ENCODE results near the gene FBXO21.
"Not testable (repeated sequence)": the region's sequence is repeated elsewhere in the genome, so short reads cannot be mapped to it uniquely, and the experiment has no call there.

FBXO21 gene

DNA sequence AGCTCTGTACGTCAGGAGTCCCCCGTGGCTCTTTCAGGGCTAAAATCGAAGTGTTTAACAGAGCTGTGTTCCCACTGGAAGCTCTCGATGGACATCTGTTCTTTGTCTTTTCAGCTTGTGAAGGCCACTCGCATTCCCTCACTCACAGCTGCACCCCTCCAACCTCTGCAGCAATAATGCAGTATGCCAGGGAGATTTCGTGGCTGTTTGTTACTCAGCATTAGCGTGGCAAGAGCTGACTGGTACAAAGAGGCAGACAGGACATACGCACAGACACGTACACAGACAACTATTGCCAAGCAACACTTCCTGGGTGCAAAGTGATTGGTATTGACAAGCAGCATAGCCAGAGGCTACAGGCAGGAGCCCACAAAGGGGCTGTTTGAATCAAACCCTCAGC is 11.8 kb upstream of the FBXO21 start:
- DNase-seq (ENCODE audit: low read depth): no peak

DNA sequence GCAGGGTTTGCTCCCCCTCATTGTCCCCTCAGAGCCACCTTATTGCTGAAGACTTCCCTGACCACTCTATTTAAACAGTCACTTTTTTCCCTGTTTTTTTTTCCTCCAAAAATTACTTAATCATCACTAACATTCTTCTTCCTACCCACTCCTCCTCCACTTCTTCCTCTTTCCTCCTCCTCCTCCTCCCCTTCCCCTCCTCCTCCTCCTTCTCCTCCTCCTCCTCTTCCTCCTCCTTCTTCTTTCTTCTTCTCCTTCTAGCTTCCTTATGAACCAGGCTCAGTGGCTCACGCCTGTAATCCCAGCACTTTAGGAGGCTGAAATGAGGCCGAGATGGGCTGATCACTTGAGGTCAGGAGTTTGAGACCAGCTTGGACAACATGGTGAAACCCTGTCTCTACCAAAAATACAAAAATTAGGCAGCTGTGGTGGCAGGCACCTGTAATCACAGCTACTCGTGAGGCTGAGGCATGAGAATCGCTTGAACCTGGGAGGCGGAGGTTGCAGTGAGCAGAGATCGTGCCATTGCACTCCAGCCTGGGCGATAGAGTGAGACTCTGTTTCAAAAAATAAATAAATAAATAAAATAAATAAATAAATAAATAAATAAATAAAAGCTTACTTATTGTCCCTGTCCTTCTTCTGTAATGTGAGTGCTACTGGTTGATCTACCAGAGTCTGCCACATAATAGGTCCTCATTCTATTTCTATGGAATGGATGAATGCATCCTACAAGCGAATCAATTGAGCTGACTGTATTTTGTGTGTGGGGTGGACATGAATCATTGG is 9.9 kb upstream of the FBXO21 start:
- DNase-seq (ENCODE audit: low read depth): not testable (repeated sequence)

DNA sequence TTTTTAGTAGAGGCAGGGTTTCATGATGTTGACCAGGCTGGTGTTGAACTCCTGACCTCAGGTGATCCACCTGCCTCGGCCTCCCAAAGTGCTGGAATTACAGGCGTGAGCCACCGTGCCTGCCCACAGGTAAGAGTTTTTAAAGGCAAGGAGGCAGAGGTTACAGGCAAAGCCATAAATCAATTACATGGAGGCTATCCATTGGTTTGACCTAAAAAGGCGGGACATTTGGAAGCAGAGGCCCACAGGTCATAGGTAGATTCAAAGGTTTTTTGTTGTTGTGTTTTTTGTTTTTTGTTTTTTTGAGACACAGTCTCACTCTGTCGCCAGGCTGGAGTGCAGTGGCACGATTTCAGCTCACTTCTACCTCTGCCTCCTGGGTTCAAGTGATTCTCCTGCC is 6.1 kb upstream of the FBXO21 start:
- DNase-seq (ENCODE audit: low read depth): not testable (repeated sequence)

DNA sequence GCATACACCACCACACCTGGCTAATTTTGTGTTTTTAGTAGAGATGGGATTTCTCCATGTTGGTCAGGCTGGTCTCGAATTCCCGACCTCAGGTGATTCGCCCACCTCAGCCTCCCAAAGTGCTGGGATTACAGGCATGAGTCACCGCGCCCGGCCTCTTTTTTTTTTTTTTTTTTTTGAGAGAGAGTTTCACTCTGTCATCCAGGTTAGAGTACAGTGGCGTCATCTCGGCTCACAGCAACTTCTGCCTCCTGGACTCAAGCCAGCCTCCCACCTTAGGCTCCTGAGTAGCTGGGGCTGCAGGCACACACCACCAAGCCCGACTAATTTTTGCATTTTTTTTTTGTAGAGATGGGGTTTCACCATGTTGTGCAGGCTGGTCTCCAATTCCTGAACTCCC is 4.8 kb upstream of the FBXO21 start:
- DNase-seq (ENCODE audit: low read depth): not testable (repeated sequence)

DNA sequence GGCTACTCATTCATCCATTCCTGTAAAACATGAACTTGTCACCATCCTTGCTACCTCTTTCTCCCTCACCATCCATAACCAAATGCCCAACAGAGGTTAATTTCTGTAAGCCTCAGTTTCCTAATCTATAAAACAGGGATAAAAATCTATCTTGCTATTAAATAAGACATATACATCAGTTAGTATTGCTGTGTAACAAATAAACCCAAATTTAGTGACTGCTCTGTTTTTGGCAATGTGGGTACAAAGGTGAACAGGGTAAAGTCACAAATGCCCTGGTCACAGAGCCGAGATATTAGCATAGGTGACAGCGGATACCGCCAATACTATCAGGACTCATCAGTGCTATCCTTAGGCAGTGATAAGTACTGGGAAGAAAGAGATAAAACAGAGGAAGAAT is 3.6 kb upstream of the FBXO21 start:
- no peak for DNase-seq (ENCODE audit: low read depth)

DNA sequence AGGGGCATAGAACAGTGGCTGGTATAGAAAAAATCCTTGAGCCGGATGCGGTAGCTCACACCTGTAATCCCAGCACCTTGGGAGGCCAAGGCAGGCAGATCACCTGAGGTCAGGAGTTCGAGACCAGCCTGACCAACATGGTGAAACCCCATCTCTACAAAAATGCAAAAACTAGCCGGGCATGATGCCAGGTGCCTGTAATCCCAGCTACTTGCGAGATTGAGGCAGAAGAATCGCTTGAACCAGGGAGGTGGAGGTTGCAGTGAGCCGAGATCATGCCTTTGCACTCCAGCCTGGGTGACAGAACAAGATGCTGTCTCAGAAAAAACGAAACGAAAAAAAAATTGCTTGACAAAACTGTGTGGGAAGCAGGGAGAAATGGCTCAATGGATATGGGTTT is 2.3 kb upstream of the FBXO21 start:
- DNase-seq (ENCODE audit: low read depth): not testable (repeated sequence)

DNA sequence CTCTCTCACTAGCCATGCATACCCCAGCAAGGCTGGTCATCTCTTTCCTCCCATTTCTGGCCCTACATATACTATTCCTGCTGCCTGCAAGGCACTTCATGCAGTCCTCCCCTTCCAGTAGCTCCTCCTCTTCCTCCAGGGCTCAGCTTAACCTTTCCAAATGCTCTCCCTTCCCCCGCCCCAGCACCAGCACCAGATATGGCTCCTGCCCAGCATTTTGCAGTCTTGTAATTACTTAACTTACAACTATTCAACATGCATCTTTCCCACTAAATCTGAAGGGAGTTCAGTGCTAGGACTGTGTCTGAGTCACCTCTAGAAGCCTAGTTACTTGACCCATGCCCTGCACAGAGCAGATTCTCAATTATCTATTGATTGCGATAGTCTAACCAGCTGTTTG is 1.8 kb upstream of the FBXO21 start:
- no peak for DNase-seq (ENCODE audit: low read depth)

DNA sequence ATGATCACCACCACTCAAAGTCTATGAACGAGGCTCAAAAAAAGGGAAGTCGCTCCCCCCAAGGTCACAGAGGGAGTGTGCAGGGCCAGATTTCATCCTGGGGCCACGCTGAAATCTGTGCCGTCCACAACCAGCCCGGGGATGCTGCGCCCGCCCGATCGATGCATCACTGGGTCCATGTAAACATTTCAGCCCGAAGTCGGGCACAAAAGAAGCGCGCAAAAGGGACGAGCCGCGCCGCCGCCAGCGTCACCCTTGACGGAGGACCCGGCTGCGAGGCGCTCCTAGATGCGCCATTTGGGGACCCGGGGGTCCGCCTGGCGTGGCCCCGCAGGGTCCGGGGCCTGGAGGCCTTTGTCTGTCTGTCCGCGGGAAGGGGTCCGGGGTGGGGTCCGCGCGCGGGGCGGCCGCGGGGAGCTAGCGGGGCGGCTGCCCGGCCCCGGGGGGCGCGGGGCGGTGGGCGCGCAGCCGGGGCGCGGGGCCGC is 503 bp downstream of the FBXO21 start:
- no peak for DNase-seq (ENCODE audit: low read depth)

DNA sequence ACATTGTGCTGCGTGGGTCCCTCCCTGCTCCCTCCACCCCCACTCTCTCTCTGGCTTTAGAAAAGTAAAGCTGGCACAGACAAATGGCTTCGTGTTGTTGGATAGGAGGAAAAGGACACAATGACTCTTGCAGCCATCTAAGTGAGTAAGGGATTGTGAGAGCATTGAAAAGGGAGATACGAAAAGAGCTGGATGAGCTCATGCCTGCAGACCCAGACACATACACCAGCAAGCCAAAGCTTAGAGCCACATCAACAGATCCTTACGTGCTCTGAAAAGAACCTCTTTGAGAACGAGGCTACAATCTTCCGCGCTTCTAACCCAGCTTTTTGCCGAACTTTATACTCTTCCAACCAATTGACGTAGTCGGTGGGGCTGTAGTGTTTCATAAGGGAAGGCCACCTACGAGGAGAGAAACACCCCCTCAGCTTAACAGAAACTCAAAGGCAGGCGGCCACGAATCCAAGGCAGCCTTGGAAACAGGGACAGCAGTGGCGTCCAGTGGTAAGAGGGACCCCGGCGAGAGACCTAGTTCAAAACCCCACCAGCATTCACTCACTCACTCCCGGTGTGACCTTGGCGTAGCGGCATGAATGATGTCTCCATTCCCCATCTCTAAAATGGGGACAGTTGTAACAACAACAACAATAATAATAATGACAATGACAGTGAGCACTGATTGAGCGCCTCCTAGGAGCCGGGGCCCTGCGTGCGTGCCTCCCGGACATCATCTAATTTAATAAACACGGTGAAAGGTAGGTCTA is 1.1 kb downstream of the FBXO21 start:
- DNase-seq (ENCODE audit: low read depth): no peak

DNA sequence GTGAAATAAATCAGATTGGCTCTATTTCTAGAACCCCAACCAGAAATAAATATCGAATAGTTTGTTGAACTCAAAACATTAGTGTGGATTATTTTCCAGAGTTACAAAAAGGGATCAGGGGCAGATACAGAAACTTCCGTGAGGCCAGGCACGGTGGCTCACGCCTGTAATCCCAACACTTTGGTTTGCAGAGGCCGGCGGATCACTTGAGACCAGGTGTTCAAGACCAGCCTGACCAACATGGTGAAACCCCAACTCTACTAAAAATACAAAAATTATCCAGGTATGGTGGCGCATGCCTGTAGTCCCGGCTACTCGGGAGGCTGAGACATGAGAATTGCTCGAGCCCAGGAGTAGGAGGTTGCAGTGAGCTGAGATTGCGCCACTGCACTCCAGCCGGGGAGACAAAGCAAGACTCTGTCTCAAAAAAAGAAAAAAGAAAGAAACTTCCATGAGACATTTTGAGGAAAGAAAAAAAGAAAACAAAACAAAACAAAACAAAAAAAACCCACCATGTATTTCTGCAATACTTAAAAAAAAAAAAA is 2.1 kb downstream of the FBXO21 start:
- no peak for DNase-seq (ENCODE audit: low read depth)

DNA sequence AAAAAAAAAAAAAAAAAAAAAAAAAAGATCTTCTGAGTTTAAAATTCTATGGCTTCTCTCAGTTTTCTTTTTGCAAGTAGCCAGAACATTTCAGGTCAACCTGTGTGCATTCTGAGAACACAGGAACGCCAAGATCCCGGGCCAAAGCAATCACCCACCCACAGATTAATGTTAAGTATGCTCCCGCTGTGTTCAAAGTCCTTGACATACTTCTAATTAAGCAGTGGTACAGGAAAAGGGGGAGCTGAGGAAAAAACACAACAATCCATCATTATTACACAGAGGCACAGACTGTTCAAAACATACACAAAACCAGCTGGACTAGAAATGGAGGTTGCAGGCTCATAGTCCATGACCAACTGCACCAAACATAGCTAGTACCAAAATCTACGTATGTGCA is 2.8 kb downstream of the FBXO21 start:
- no peak for DNase-seq (ENCODE audit: low read depth)

DNA sequence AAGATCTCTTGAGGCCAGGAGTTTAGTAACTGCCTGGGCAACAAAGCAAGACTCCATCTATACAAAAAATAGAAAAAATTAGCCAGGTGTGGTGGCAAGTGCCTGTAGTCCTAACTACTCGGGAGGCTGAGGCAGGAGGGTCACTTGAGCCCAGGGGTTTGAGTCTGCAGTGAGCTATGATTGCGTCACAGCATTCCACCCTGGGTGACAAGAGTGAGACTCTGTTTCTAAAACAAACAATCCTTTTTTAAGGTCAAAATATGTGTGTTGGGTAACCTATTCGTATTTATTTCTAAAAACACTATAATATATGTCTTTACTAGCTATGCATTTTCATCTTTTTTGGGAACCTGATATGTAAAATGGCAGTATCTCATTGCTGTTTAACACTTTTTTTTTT is 7.4 kb downstream of the FBXO21 start:
- no peak for DNase-seq (ENCODE audit: low read depth)

DNA sequence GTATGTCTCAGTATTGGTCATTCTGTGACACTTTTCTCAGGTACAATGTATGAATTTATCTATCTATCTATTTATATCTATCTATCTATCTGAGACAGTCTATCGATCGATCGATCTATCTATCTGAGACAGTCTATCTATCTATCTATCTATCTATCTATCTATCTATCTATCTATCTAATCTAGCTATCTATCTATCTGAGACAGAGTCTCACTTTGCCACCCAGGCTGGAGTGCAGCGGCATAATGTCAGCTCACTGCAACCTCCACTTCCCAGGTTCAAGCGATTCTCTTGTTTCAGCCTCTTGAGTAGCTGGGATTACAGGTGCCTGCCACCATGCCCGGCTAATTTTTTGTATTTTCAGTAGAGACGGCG is 8.8 kb downstream of the FBXO21 start:
- not testable (repeated sequence) for DNase-seq (ENCODE audit: low read depth)

DNA sequence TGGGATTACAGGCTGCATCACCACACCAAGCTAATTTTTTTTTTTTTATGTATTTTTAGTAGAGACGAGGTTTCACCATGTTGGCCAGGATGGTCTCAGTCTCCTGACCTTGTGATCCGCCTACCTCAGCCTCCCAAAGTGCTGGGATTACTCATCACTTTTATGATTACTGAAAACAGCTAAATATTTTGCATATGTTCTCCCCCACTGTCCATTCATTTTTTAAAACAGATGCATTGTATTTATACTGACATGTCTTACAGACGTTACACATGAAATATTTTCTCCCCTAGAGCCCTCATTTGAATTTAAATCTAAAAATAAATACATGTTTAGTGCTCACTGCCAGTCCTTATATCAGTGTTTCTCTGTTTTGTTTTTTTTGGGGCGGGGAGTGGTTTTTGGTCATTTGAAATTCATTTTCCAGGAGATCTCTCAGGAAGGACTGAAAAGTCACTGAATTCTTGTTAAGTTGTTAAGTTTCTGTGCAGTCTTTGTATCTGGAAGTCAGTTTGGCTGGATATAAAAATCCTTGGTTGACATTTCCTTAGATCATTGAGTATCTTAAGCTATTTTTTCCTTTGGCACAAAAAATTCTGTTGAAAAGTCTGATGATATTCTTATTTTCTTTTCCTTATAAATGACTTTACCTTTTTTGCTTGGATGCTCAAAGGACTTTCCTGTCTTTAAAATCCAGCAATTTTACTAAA is 9.4 kb downstream of the FBXO21 start:
- DNase-seq (ENCODE audit: low read depth): no peak

DNA sequence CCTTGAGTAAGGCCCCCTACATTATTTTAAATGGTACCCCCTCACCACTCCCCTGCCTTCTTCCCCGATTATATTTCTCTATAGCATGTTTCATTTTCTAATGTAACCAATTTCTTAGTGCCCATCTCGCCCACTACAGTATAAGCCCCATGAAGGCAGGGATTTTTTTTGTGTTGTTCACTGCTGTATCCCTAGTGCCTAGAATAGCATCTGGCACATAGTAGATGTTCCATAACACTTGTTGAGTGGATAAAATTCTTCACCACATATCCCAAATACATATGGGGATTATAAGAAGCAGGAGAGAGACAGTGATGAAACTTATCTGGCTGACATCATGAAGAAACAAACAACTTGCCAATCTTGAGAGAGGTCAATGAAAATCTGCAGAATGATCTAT is 11.5 kb downstream of the FBXO21 start:
- DNase-seq (ENCODE audit: low read depth): no peak

DNA sequence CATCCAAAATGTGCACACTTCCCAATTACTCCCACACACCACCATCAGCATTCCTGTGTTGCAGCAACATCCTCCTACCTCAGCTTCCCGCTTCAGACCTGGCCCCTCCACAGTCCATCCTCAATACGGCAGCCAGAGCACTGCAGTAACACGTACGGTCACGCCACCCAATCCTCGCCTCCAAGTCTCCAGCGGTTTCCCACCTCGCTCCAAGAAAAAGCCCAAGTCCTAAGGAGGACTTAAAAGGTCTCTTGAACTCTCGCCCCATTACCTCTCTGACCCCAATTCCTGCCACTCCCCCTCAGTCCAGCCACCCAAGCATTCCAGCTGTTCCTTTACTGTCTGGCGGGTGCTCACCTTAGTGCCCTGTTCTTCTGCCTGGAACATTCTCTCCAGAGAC is 12.0 kb downstream of the FBXO21 start:
- no peak for DNase-seq (ENCODE audit: low read depth)

DNA sequence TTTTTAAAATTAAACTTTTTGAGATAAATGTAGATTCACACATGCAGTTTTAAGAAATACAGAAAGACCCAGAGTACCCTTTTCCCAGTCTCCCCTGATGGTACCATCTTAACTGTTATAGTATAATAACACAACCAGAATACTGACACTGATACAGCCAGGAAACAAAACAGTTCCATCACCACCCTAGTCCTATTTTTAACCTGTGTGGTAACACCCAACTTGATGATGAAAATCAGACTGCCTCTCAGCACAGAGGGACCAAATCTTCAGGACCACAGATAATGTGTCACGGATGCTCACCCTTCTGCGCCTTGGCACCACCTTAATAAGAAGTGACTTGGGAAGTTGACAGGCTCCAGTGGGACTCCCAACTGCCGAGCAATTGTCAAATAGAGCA is 18.1 kb downstream of the FBXO21 start:
- DNase-seq (ENCODE audit: low read depth): no peak

DNA sequence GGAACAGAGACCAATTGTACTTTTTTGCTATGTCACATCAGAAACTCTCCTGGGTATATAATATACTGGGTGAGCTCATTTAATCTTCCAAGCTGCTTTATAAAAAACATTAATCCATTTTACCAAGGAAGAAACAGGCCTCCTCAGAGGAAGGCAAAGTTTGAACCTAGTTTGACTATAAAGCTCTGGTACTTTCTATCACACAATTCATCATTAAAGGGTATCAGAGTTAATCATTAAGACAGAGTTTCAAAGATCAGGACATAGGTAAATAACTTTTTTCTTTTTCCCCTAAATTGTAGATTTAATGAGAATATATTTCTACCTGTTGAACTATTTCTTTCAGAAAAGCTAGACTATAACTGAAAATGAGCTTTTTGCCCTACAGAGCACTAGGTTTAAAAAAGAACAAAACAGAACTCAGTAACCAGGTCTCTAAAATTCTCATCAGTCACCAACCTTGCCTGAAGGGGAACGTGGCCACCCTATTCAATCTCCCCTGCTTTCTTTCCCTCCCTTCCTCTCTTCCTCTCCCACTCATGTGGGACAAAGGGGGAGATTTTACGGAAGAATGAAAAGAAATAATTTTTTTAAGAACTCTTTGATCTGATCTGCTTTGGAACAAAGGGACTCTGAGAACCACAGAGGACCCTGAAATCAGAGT is 18.6 kb downstream of the FBXO21 start:
- no peak for DNase-seq (ENCODE audit: low read depth)

DNA sequence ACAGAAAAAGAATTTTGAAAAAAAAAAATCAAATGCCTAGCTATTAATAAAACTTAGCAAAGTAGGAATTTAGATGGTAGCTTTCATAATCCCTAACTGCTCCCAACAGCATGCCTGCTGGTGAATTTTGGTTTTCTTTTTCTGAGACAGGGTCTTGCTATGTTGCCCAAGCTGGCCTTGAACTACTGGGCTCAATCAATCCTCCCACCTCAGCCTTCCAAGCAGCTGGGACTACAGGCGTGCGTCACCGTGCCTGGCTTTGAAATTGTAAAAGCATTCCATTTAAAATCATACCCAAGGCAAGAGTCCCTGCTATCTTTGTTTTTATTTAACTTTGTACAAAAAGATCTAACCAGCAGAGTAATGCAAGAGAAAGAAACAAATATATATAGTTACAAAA is 20.7 kb downstream of the FBXO21 start:
- DNase-seq (ENCODE audit: low read depth): no peak

DNA sequence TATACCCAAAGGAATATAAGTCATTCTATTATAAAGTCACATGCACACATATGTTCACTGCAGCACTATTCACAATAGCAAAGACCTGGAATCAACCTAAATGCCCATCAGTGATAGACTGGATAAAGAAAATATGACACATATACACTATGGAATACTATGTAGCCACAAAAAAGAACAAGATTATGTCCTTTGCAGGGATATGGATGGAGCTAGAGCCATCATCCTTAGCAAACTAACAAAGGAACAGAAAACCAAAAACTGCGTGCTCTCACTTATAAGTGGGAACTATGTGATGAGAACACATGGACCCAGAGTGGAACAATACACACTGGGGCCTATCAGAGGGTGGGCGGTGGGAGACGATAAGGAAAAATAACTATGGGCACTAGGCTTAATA is 21.3 kb downstream of the FBXO21 start:
- DNase-seq (ENCODE audit: low read depth): no peak

DNA sequence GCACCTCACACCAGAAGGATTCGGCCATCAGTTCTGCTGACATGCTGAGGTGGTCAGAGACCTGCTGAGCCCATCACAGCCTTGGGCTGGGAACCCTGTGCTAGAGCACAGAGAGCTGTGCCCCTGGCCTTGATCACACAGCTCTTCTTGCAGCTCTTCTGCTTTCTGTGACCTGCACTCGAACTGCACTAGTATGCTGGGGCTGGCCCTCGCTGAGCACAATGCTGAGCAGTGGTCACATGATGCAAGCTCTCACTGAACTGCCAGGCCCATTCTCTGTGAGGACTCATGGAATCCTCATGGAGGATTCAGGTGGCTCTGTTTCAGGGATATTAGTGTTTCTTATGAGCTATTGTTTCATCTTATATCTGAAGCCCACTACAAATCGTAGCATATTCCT is 22.5 kb downstream of the FBXO21 start:
- DNase-seq (ENCODE audit: low read depth): no peak

DNA sequence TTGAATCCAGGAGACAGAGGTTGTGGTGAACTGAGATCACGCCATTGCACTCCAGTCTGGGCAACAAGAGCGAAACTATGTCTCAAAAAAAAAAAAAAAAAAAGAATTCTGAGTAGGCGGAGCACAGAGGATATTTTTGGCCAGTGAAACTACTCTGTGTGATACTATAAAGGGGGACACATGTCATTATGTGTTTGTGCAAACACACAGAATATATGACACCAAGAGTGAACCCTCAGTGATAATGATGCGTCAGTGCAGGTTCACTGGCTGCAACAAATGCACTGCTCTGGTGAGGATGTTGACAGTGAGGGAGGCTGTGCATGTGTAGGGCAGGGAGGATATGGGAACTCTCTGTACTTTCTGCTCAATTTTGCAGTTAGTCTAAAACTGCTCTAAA is 24.2 kb downstream of the FBXO21 start:
- DNase-seq (ENCODE audit: low read depth): no peak
